A549 (cell line): ENCODE measurements around the gene ENGASE. TPM values are rescaled to one million over a fixed set of nuclear protein-coding genes. Genes with fewer than 3 reads are reported as not detected.
"Not testable (repeated sequence)": the region's sequence is repeated elsewhere in the genome, so short reads cannot be mapped to it uniquely, and the experiment has no call there.

ENCODE experiments used
- ATAC-seq, 2 experiments: fragments of 200-7000 bp in 1 of 2; fragments of >200 bp in 1 of 2; cut with Nextera tagmentation in 1 of 2; cut with Tn5 transposase in 1 of 2; 3 replicates each; pipeline versions ENCODE4 v1.8.0 to v1.9.1; 2018 to 2020; ENCODE audit warnings: mild to moderate bottlenecking in 1 of 2, moderate library complexity in 1 of 2
- CTCF ChIA-PET: fragments of 300-600 bp; sonication (Branson Sonifier 250); formaldehyde crosslinking; extraction: SDS; loops from one replicate; lab custom pipeline; 2021; ENCODE audit warnings: antibody characterized with exemption, inconsistent platforms; lab: Yijun Ruan, JAX
- POLR2A ChIA-PET: fragments of 350-600 bp; formaldehyde crosslinking; extraction: SDS; loops from one replicate; lab custom pipeline; 2021; ENCODE audit warnings: antibody characterized with exemption, inconsistent platforms; lab: Yijun Ruan, JAX
- DNase-seq, 2 experiments: peaks; one replicate each; pipeline versions ENCODE4 v3.0.0 to v3.0.0-alpha.2; 2011 to 2016; ENCODE audit warnings: low read depth in 1 of 2, low spot score in 1 of 2
- FAIRE-seq: peaks from 2 replicates; lab custom pipeline; 2011; peaks lifted over from hg19 to GRCh38; lab: Jason Lieb, UNC
- H3K27ac ChIP-seq, 2 experiments: fragments of >200 bp; sonication (Bioruptor Twin); formaldehyde crosslinking; 3 replicates each; pipeline ENCODE4 v1.5.1; 2016 to 2017
- H3K4me1 ChIP-seq: fragments of >200 bp; sonication (Bioruptor Twin); formaldehyde crosslinking; 3 replicates; pipeline ENCODE4 v1.6.1; 2016
- H3K4me2 ChIP-seq: fragments of >200 bp; sonication (Bioruptor Twin); formaldehyde crosslinking; 3 replicates; pipeline ENCODE4 v1.6.1; 2016
- H3K4me3 ChIP-seq: fragments of >200 bp; sonication (Bioruptor Twin); formaldehyde crosslinking; 3 replicates; pipeline ENCODE4 v1.5.1; 2016
- H3K9me3 ChIP-seq: fragments of >200 bp; sonication (Bioruptor Twin); formaldehyde crosslinking; 3 replicates; pipeline ENCODE4 v1.6.1; 2016
- CBX2 ChIP-seq: fragments of 200-600 bp; sonication (generic); IDR thresholded peaks from 2 replicates; pipeline ENCODE4 v1.6.1; 2016; ENCODE audit warnings: low read depth, mild to moderate bottlenecking, borderline replicate concordance
- CTCF ChIP-seq: fragments of >200 bp; sonication (Bioruptor Twin); formaldehyde crosslinking; IDR thresholded peaks from 3 replicates; pipeline ENCODE4 v1.5.1; 2016
- EHMT2 ChIP-seq: fragments of 200-600 bp; sonication (generic); IDR thresholded peaks from 2 replicates; pipeline ENCODE4 v1.6.1; 2016; ENCODE audit warnings: antibody characterized with exemption, low read depth, mild to moderate bottlenecking, moderate library complexity
- ESRRA ChIP-seq: fragments of 150-350 bp; IDR thresholded peaks from 2 replicates; pipeline ENCODE4 v1.6.1; 2014; ENCODE audit warnings: mild to moderate bottlenecking, low read length, borderline replicate concordance
- HDAC2 ChIP-seq: fragments of 200-600 bp; sonication (generic); IDR thresholded peaks from 2 replicates; pipeline ENCODE4 v1.6.1; 2016
- HES2 ChIP-seq: fragments of >200 bp; sonication (Bioruptor Twin); formaldehyde crosslinking; IDR thresholded peaks from 2 replicates; pipeline ENCODE4 v1.6.1; 2016
- HMGXB4 ChIP-seq: fragments of 250-450 bp; sonication (Bioruptor Pico); IDR thresholded peaks from 2 replicates; pipeline ENCODE4 v1.5.0; 2021; ENCODE audit warnings: mild to moderate bottlenecking, moderate library complexity, borderline replicate concordance
- HOXA7 ChIP-seq: fragments of 250-450 bp; sonication (Bioruptor Pico); IDR thresholded peaks from 2 replicates; pipeline ENCODE4 v1.5.0; 2020; ENCODE audit warnings: mild to moderate bottlenecking, moderate library complexity
- JUN ChIP-seq, 2 experiments: fragments of >200 bp; sonication (Bioruptor Twin); formaldehyde crosslinking; IDR thresholded peaks; 2 replicates in 1 of 2; 3 replicates in 1 of 2; pipeline ENCODE4 v1.6.1; 2016 to 2017
- MAZ ChIP-seq: fragments of 150-350 bp; IDR thresholded peaks from 2 replicates; pipeline ENCODE4 v1.6.1; 2014; ENCODE audit warnings: antibody characterized with exemption, low read depth, low read length, borderline replicate concordance
- NPAS2 ChIP-seq: fragments of 250-450 bp; sonication (Bioruptor Pico); IDR thresholded peaks from 2 replicates; pipeline ENCODE4 v1.8.0; 2022; ENCODE audit warnings: mild to moderate bottlenecking, moderate library complexity, borderline replicate concordance
- POLR2A ChIP-seq: IDR thresholded peaks from 2 replicates; pipeline ENCODE4 v1.6.1; 2012; ENCODE audit warnings: mild to moderate bottlenecking, low read length
- POLR2AphosphoS2 ChIP-seq: conservative IDR thresholded peaks from 2 replicates; pipeline ENCODE4 v1.6.1; 2012; ENCODE audit warnings: low read length, improper control_type of control experiment, inconsistent platforms
- RAD21 ChIP-seq, 2 experiments: fragments of >200 bp in 1 of 2; sonication (Bioruptor Twin) in 1 of 2; formaldehyde crosslinking in 1 of 2; IDR thresholded peaks in 1 of 2; conservative IDR thresholded peaks in 1 of 2; 2 replicates in 1 of 2; 3 replicates in 1 of 2; pipeline ENCODE4 v1.6.1; 2012 to 2018; ENCODE audit warnings: inconsistent platforms in 1 of 2
- TFCP2L1 ChIP-seq: fragments of 250-450 bp; sonication (Bioruptor Pico); IDR thresholded peaks from 2 replicates; pipeline ENCODE4 v1.5.0; 2021; ENCODE audit warnings: mild to moderate bottlenecking
- ZC3H11A ChIP-seq: fragments of 450-650 bp; IDR thresholded peaks from 2 replicates; pipeline ENCODE4 v1.6.1; 2014; ENCODE audit warnings: antibody characterized with exemption, mild to moderate bottlenecking
- WGBS: methylation state at CpG from one replicate; pipeline ENCODE4 v1.1.6; 2017; ENCODE audit errors: missing lambda C conversion rate; 5-methylcytosine and 5-hydroxymethylcytosine counted together
- polyA plus RNA-seq, 4 experiments: library from polyadenylated mRNA; depleted of rRNA in 3 of 4; stranded (reverse); fragments of >200 nt; fragmentation: RNase III in 1 of 4; extraction: RNeasy Plus Mini Kit Qiagen cat#74134 plus additional on column Dnase treatment in 1 of 4; gene quantifications; 2 replicates in 3 of 4; 3 replicates in 1 of 4; pipeline ENCODE4 v1.2.3, GENCODE V29; 2011 to 2017

The ENGASE gene
- polyA plus RNA-seq, 2 of the 4 experiments (the other 2 are of a cell fraction): 13.4 to 41.7 TPM

- no peak overlapping the region for H3K4me3 ChIP-seq
- DNase-seq (no peak), ATAC-seq (peak in 1 of 2 experiments; percentile 34; a peak in 2 of 6 replicates), FAIRE-seq (peak; percentile 28)
- CTCF ChIA-PET: interaction anchor here (0.7 to 18.2 kb wide), 13 partner anchors 11 to 363 kb away, joined by 3 to 376 read pairs (median 7); partner anchors contain the start of gene CANT1
- 82% methylated on average over 17 of the region's 17 CpGs for WGBS
- peak overlapping the region; percentile 88 for H3K4me2 ChIP-seq
- H3K4me1 ChIP-seq: peaks cover 46% of the 10 kb centered on the region
- no peaks in the 10 kb centered on the region for H3K9me3 ChIP-seq
- H3K27ac ChIP-seq: peak overlapping the region; percentile 78 to 88
- TF ChIP-seq CTCF (peak; percentile 48; the same call in 2 of the 3 replicates), POLR2A (no peak), RAD21 (conservative IDR thresholded peaks at IDR 0.05 in 1 of 2, IDR thresholded peaks at IDR 0.05 in 1 of 2) (0 out of 5 replicates have a peak, but pooled peaks have one; percentile 27 to 32)
- POLR2A ChIA-PET: interaction anchor here (1.0 to 3.5 kb wide), 3 partner anchors 8 to 12 kb away, joined by 4 to 34 read pairs (median 6); no protein-coding TSS in a partner anchor
Measured at GRCh38 chr17:79028496-79029326, 45.9 kb upstream of the ENGASE start.

- CTCF ChIA-PET: interaction anchor here (0.7 to 18.2 kb wide), 9 partner anchors 10 to 91 kb away, joined by 3 to 376 read pairs (median 30); partner anchors contain the start of gene CANT1
- 97% methylated on average over 16 of the region's 16 CpGs for WGBS
- peaks cover 45% of the 10 kb centered on the region for H3K4me1 ChIP-seq
Measured at GRCh38 chr17:79029327-79030009, 45.2 kb upstream of the ENGASE start.

GRCh38 chr17:79030636-79031035 is 44.0 kb upstream of the ENGASE start:
- FAIRE-seq, H3K4me3 ChIP-seq, H3K9me3 ChIP-seq, H3K4me2 ChIP-seq, H3K27ac ChIP-seq, ATAC-seq, DNase-seq: not testable (repeated sequence)
- peaks cover 35% of the 10 kb centered on the region for H3K4me1 ChIP-seq
- 92% methylated on average over 12 of the region's 12 CpGs for WGBS
- CTCF ChIA-PET: interaction anchor here (0.8 to 18.2 kb wide), 4 partner anchors 9 to 56 kb away, joined by 3 to 376 read pairs (median 132); partner anchors contain the start of gene CANT1
- POLR2A ChIA-PET: interaction anchor here (1.0 kb wide), 1 partner anchor 21 kb away, joined by 3 read pairs; the partner anchor contains the start of gene CANT1

More at GRCh38 chr17:79029327-79030009, 45.2 kb upstream of the ENGASE start:
- ATAC-seq (no peak), DNase-seq (no peak), FAIRE-seq (no peak)
- POLR2A ChIA-PET: interaction anchor here (1.0 to 3.5 kb wide), 3 partner anchors 9 to 20 kb away, joined by 3 to 34 read pairs (median 6); partner anchors contain the start of gene CANT1
- Histone ChIP-seq H3K4me3 (no peak overlapping the region), H3K9me3 (no peaks in the 10 kb centered on the region), H3K27ac (peak overlapping the region; percentile 8 to 88; a peak in 3 of 6 replicates)
- TF ChIP-seq CBX2 (no peak), HES2 (no peak)
- TF ChIP-seq, all 56 proteins: peak for 0
- no peak overlapping the region for H3K4me2 ChIP-seq

GRCh38 chr17:79031996-79032875 is 42.4 kb upstream of the ENGASE start:
- FAIRE-seq: no peak
- no peak for DNase-seq
- TF ChIP-seq HOXA7 (CRISPR knock-in tag) (no peak), JUN (IDR thresholded peaks at IDR 0.05) (no peak), ZC3H11A (no peak), POLR2A (no peak), MAZ (no peak), TFCP2L1 (CRISPR knock-in tag) (no peak), POLR2AphosphoS2 (no peak), NPAS2 (CRISPR knock-in tag) (no peak), ESRRA (no peak), EHMT2 (no peak), CTCF (no peak), HMGXB4 (CRISPR knock-in tag) (no peak), HDAC2 (no peak)

More at GRCh38 chr17:79031996-79032875, 42.4 kb upstream of the ENGASE start:
- Histone ChIP-seq H3K4me3 (no peak overlapping the region), H3K27ac (peak overlapping the region in 1 of 2 experiments; percentile 18; a peak in 3 of 6 replicates), H3K4me2 (no peak overlapping the region), H3K9me3 (no peaks in the 10 kb centered on the region), H3K4me1 (peaks cover 34% of the 10 kb centered on the region)
- WGBS: 88% methylated on average over 26 of the region's 26 CpGs
- POLR2A ChIA-PET: no interaction called here
- CTCF ChIA-PET: interaction anchor here (0.6 to 18.2 kb wide), 11 partner anchors 7 to 994 kb away, joined by 3 to 376 read pairs (median 4); partner anchors contain the start of gene CANT1
- no peak for ATAC-seq
